Lower lobe of right lung (tissue), 2 donors: Measurements from ENCODE around the gene PDE11A. TPM values are rescaled to one million over a fixed set of nuclear protein-coding genes. Genes with fewer than 3 reads are reported as not detected.

Experiments used
- ATAC-seq, 2 donors: fragments of 200-7000 bp; cut with Tn5 transposase; one replicate each; pipeline ENCODE4 v1.9.1; 2020 to 2022; ENCODE audit warnings: mild to moderate bottlenecking in 2 of 2, moderate library complexity in 2 of 2
- DNase-seq: peaks from one replicate; pipeline ENCODE4 v3.0.0-alpha.2; 2020
- H3K27ac ChIP-seq: fragments of 200-600 bp; one replicate; pipeline ENCODE4 v1.8.0; 2022
- H3K27me3 ChIP-seq: fragments of 200-600 bp; one replicate; pipeline ENCODE4 v1.8.0; 2022; ENCODE audit warnings: low read depth
- H3K36me3 ChIP-seq: fragments of 200-600 bp; one replicate; pipeline ENCODE4 v1.8.0; 2022; ENCODE audit warnings: mild to moderate bottlenecking
- H3K4me1 ChIP-seq: fragments of 200-600 bp; one replicate; pipeline ENCODE4 v1.8.0; 2022
- H3K4me3 ChIP-seq: fragments of 200-600 bp; one replicate; pipeline ENCODE4 v1.8.0; 2022; ENCODE audit warnings: mild to moderate bottlenecking
- H3K9me3 ChIP-seq: fragments of 200-600 bp; one replicate; pipeline ENCODE4 v1.8.0; 2022
- CTCF ChIP-seq: fragments of 200-600 bp; IDR thresholded peaks from one replicate; pipeline ENCODE4 v1.8.0; 2022; ENCODE audit warnings: antibody characterized with exemption, mild to moderate bottlenecking
- intact Hi-C: fragments of 100-400 bp; cut with DNase I; formaldehyde crosslinking; loops from one replicate; pipeline ENCODE4 v1.11.0; 2022
- total RNA-seq: library from RNA; stranded (reverse); fragmentation: NEBNext Ultra II Directional; extraction: Animal tissue kit (Norgen Biotek cat#: 25700); gene quantifications from one replicate; pipeline ENCODE4 v1.2.1, GENCODE V29; 2021
- donor health status: DM: no; HTN: yes; CAD: no; lungs with severe emphysema.

PDE11A gene
- total RNA-seq, 1 donor from 2014 or later: 0.27 TPM

DNA sequence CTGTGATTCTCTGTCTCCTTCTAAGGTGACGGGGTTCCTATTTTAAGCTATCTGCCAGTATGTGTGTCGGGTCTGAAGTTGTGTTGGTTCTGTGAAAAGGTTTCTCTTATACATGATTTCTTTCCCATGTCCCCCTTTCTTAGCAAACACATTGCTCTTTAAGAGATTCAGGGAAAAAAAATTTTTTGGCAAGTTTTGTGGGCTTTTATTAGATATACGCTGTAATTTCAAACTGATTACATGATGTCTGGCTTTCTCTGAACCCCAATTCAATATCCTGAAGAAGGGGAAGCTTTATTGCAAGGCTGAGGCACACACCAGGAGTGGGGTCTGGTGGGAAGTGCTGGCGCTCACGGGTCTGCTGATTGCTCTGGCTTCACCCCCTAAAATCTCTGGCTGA lies 469.4 kb downstream of the PDE11A start:
- no peaks in the 10 kb centered on the region for H3K27me3 ChIP-seq
- intact Hi-C loops: no loop called here
- DNase-seq: no peak
- no peak for ATAC-seq
- no peak overlapping the region for H3K27ac ChIP-seq
- no peaks in the 10 kb centered on the region for H3K36me3 ChIP-seq
- H3K4me3 ChIP-seq: no peak overlapping the region
- no peak for TF ChIP-seq CTCF
- no peaks in the 10 kb centered on the region for H3K4me1 ChIP-seq
- no peaks in the 10 kb centered on the region for H3K9me3 ChIP-seq

DNA sequence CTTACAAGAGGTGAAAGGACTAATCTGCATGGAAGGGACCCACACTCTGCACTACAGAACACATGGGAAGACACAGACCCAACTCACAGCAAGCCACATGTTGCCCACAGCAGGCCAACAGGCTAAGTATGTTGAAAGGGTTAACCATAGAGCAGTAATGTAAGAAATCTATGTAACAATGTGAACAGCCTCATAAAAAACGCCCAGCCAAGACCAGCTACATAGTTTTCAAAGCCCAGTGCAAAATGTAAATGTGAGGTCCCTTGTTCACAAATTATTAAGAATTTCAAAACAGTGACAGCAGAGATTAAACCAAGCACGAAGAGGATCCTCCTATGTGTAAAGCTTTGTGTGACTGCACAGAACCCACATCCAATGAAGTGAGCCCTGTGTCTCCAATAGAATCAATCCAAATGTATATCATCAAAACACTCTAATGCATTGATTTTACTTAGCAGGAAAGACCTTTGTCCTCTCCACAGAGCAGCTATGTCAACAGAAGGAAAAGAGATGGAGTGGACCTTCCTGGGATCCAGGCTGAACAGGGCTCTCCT lies 469.9 kb downstream of the PDE11A start:
- Histone ChIP-seq H3K4me3 (no peak overlapping the region), H3K36me3 (no peaks in the 10 kb centered on the region), H3K4me1 (no peaks in the 10 kb centered on the region), H3K9me3 (no peaks in the 10 kb centered on the region), H3K27ac (no peak overlapping the region), H3K27me3 (no peaks in the 10 kb centered on the region)
- intact Hi-C loops: no loop called here
- DNase-seq (no peak), ATAC-seq (no peak)
- no peak for TF ChIP-seq CTCF

- no peaks in the 10 kb centered on the region for H3K9me3 ChIP-seq
- no peaks in the 10 kb centered on the region for H3K27me3 ChIP-seq
- no peak overlapping the region for H3K4me3 ChIP-seq
- H3K36me3 ChIP-seq: no peaks in the 10 kb centered on the region
- intact Hi-C loops: no loop called here
- H3K4me1 ChIP-seq: no peaks in the 10 kb centered on the region
- DNase-seq (no peak), ATAC-seq (no peak)
- H3K27ac ChIP-seq: no peak overlapping the region
- TF ChIP-seq CTCF: no peak
Observed at GRCh38 chr2:177600917-177601316, 471.7 kb downstream of the PDE11A start.

GRCh38 chr2:177599956-177600355 lies 472.6 kb downstream of the PDE11A start:
- no peak overlapping the region for H3K4me3 ChIP-seq
- H3K27me3 ChIP-seq: no peaks in the 10 kb centered on the region
- H3K36me3 ChIP-seq: no peaks in the 10 kb centered on the region
- no peak for TF ChIP-seq CTCF
- DNase-seq (no peak), ATAC-seq (no peak)
- no peak overlapping the region for H3K27ac ChIP-seq
- H3K9me3 ChIP-seq: no peaks in the 10 kb centered on the region
- intact Hi-C loops: no loop called here
- no peaks in the 10 kb centered on the region for H3K4me1 ChIP-seq

DNA sequence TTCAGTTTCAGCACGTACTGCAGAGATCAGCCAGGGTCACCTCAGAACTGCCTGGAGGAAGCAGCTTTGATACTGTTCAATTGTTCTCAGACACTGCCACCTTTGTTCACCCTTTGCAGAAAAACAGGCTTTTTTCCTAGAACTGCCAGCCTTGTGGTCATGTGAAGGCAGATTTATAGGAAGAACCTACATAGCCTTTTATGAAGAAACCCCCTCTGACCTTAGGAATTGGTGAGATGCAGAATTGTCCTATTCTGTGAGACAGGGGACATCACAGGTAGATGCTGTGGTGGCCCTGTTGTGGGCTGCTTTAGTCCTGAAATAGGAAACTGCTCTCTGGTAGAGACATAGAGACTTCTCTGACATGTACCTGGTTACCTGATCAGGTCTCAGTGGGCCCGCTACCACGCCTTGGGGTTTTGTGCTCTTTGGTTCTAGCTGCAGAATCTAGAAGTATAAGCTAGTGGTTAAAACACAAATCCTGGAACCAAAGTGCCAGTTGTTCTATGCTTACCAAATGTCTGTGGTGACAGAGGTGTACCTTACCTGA lies 473.4 kb downstream of the PDE11A start:
- ATAC-seq: no peak
- no peak for TF ChIP-seq CTCF
- Histone ChIP-seq H3K9me3 (no peaks in the 10 kb centered on the region), H3K4me1 (no peaks in the 10 kb centered on the region), H3K36me3 (no peaks in the 10 kb centered on the region), H3K4me3 (no peak overlapping the region), H3K27me3 (no peaks in the 10 kb centered on the region), H3K27ac (no peak overlapping the region)
- no peak for DNase-seq
- intact Hi-C loops: no loop called here
